CD4-positive, alpha-beta T cell treated with Interleukin-12 subunit alpha and Interleukin-12 subunit beta, for 1 hour (primary cell): ENCODE data around the gene LHFPL2.

Experiments used
- DNase-seq: peaks from one replicate; pipeline ENCODE4 v3.0.0-alpha.2; 2020

LHFPL2 gene

DNA sequence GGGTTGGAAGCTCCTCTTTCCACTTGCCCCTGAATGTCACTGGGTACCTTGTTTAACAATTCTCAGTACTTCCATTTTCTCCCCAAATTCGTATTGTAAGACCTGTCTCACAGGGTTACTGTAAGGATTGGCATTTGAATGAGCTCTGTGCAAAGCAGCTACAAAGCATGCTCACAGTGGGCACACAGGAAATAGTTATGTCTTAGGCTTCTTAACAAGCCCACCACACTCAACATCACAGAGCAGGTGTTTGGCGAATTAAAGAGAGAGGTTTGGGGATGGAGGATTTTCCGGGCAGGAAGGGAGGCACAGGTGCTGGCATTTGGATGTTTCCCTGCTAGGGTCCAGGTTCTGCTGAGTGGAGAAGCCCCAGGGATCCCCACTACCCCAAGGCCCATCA is 17.0 kb upstream of the LHFPL2 start:
- no peak for DNase-seq

DNA sequence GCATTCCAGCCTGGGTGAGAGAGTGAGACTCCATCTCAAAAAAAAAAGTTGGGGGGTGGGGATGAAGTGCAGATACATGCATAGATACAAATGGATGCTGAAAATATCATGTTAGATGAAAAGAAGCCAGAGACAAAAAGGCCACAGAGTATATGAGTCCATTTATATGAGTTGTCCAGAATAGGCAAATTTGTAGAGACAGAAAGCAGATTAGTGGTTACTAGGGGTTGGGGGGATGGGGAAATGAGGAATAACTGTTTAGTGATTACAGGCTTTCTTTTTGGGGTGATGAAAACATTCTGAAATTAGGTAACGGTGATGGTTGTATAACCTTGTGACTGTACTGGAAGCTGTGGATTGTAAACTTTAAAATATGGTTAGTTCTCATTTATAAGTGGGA is 13.8 kb upstream of the LHFPL2 start:
- no peak for DNase-seq

DNA sequence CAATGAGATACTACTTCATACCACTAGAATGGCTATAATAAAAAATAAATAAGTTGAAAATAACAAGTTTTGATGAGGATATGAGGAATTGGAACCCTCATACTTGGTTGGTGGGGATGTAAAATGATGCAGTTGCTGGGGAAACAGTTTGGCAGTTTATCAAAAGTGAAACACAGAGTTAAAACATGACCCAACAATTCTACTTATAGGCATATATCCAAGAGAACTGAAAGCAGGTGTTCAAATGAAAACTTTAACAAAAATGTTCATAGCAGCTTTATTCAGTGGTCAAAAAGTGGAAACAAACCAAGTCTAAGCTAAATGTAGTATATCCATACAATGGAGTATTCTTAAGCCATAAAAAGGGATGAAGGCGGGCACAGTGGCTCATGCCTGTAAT is 13.1 kb upstream of the LHFPL2 start:
- no peak for DNase-seq

DNA sequence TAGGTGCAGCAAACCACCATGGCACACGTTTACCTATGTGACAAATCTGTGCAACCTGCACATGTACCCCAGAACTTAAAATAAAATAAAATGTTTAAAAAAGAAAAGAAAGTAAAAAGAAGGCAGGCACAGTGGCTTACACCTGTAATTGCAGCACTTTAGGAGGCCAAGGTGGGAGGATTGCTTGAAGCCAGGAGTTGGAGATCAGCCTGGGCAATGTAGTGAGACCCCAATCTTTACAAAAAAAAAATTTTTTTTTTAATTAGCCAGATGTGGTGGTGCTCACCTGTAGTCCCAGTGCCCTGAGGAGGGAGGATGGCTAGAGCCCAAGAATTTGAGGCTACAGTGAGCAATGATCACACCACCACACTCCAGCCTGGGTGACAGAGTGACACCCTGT is 12.5 kb upstream of the LHFPL2 start:
- no peak for DNase-seq

DNA sequence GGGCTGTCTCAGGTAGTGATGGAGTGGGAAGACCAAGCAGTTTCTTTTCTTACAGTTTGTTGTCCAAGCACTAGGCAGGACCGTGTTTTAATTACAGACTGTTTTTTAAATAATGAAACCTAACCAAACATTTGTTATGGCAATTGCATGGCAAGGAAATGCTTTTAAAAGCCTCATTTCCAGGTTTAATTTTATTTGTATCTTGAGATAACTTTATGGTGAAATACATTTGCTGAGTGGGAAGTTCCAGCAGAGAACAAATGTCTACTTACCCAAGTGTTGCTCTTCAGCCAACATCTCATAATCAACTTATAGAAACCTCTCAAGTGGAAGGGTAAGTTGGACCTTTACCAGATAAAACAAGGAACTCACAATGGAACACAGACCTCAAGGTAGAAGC is 11.8 kb upstream of the LHFPL2 start:
- no peak for DNase-seq

DNA sequence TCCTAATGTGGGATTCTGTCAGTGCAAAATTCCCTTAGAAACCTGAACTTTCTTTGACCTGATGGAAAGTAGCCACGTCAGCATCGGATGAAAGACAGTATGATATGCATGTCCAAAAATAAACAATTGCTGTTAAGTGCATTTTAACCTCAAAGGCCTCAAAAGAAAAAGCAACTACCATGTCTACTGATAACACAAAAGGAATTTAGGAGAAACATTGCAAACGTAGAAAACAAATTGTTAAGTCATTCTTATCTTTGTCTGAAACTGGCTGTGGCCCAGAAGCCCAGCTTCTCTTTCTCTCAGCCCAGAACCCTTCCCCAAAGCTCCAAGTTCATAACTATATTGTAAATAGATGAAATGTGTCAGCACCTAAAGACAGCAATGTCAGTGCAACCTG is 11.1 kb upstream of the LHFPL2 start:
- no peak for DNase-seq

DNA sequence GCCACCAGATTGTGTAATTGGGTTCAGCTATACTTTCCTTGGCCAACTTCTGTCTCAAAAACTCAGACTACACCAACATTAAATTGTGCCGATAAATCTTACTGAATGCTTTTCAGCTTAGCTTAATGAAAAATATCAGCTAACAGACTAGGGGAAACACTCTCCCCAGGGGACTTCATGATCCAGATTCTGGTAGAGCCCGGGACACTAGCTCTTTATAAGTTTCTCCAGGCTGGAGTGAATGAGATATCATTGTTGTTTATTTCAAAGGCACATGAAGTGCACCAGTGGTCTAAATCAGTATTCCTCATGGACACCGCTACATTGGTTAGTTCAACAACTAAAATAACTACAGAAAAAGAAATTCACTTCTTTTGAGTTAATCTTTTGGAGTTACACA is 10.5 kb upstream of the LHFPL2 start:
- no peak for DNase-seq

DNA sequence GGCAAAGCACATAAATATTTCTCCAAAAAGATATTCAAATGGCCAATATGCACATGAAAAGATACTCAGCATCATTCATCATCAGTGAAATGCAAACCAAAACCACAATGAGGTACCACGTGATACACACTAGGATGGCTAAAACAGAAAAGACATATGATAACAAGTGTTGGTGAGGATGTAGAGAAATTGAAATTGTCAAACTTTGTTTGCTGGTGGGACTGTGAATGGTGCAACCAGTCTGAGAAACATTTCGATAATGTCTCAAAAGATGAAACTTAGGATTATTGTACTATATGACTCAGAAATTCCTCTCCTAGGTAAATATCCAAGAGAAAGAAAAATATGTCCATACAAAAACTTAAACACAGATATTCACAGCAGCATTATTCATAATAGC is 8.6 kb upstream of the LHFPL2 start:
- no peak for DNase-seq

DNA sequence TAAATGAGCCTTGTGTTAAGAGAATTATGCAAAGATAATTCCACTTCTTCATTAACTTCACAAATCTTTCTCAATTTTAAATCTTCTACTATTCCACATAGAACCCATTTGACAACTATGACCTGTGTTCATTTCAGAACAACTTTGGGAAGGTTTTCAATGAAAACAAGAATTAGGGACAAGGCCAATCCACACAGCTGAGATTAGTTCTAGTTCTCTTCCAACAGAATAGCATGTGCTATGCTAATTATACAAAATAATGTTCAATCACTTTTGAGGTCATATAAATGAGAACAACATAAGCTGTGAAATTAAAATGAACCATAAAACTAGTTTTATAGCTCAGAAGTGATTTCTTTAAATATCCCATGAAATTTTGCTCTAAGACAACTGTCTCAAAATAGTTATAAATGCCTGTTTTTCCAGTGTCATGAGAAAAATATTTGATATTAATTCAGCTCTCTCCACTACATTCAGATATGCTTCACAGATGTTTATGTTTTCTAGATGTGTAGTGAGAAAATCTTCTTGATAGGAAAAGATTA is 7.2 kb upstream of the LHFPL2 start:
- DNase-seq = no peak

DNA sequence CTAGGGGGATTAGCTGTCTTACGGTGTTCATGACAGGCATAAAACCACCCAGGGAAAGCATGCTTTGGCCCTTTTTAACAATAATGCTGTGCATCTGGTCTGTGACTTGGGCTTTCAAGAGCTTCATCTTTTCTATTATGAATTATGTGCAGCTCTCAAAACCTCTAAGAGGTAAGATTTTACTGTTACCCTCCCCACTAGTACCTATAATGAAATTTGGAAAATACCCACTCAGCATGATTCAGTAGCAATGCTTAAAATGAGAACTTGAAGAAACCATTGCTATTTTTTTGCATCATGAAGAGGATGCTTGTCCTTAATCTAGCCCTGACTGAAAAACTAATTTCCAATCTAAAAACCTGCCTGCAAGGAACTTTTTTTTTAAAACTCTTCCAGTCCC is 5.8 kb upstream of the LHFPL2 start:
- DNase-seq = no peak

DNA sequence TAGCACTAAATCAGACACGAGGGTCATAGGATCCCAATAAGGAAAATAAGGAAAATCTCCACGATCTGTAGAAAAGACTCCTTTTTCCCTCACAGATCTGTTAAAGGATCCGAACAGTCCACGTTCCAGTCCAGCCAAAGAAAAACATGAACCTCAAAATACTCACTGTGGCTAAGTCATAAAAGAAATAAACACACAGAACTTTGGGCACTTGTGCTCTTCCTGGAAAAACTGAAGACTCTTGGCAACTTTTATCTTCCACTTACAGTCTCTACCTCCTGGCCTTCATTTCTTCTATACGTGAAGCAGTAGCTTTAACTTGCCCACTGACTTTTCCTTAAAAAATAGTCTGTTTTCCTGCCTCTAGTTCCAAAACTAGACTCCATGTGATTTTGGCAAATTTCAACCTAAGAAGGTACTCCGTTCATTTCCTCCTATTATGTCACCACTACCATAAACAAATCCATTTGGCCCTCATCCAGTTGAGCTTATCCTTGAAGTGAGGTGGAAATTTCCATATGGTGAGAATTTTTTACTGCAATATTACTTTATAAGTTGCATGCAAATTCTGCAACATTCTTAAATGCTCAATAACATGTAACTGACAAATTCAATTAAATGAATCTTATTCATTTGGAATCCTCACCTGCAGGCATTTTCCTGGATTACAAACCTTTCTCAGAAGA is 5.3 kb upstream of the LHFPL2 start:
- no peak for DNase-seq

DNA sequence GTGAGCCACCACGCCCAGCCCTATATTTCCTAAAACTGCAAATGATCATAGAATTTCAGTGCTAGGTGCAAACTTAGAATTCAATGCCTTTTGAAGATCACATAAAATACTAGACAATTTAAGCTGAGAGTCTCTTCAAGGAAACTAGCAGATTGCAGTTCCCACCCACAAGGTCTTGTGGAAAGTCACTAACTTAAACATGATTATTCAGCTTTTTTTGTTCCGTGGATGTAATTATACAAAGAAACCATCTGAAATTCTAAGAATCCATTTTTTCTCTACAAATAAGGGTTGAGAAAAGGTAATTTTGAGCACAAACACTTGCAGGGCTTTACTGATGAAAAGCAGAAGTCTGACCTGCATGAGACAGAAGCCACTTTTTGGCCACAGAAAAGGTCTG is 4.5 kb upstream of the LHFPL2 start:
- no peak for DNase-seq

DNA sequence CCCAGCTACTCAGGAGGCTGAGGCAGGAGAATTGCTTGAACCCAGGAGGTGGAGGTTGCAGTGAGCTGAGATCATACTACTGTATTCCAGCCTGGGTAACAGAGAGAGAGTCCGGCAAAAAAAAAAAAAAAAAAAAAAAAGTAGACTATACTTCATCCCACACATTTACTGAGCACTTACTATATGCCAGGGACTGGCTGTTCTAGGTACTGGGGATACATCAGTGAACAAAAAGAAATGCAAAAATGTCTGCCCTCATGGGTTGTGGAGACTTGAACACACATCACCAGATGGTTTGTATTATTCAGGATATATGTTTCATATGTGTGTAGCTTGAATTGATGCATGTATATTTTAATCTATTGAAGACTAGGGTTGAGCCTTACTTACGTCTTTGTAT is 2.9 kb upstream of the LHFPL2 start:
- no peak for DNase-seq

DNA sequence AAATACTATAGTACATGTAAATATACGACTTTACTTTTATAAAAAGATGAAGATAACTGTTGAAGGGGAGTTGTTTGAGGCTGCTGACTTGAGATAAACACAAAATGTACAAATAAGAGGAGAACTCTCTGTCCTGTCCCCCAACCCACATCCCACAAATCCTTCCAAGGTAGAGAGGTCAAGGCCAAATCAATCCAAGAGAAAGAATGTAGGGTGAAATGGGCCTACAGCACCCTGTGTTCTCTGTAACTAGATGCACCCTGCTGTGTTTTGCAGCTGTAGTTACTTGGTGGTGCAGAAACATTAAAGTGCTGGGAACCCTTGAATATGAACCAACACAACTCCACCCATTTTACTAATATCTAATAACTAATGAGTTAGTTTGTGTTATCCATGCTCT is 2.0 kb upstream of the LHFPL2 start:
- no peak for DNase-seq

DNA sequence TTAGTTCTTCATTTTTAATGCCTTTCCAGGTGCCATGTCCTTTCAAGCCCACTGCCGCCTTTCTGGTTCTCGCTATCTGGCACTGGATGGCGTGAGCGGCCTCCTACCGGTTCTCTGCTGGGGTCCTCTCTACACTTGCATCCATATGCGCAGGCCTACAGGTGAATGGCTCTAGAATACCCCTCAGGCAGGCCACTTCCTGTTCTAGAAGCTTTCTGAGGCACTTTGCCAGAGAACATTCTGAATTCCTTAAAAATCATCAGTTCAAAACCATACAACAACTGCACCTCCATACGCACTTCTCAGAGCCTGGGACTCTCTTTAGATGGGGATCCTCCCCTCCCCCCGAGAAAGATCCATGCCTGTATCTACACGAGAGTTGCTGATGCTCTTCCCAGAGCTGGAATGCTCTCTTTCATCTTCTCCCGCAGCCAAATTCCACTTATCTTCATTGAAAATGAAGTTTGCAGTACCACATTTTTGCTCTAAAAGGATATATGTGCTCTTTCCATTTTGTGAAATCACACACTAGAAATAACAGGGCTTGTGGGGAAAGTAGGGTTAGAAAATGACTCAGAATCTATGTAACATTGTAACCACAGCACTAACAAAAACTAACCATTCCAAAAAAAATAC is 1.4 kb upstream of the LHFPL2 start:
- no peak for DNase-seq

DNA sequence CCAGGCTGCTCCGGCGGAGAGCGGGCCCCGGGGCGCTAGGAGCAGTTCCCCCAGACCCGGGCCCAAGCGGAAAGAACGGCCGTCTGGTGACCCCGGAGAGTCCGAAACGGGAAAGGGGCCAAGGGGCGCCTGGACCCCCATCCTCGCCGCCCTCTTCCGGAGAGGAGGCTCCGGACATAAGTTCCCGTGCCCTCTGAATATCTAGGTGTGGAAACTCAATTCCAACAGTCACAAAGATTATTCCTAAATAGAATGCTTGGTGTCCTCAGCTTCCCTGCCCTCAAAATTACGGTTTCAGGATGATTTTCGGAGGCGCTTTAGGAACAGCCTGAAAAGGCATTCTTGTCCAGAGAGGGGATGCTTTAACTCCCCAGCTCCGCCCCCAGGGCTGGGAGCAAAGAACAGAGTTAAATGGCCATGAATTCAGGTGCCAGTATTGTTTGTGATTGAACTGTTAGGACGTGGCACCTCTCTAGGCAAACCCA is 681 bp upstream of the LHFPL2 start:
- DNase-seq = no peak

DNA sequence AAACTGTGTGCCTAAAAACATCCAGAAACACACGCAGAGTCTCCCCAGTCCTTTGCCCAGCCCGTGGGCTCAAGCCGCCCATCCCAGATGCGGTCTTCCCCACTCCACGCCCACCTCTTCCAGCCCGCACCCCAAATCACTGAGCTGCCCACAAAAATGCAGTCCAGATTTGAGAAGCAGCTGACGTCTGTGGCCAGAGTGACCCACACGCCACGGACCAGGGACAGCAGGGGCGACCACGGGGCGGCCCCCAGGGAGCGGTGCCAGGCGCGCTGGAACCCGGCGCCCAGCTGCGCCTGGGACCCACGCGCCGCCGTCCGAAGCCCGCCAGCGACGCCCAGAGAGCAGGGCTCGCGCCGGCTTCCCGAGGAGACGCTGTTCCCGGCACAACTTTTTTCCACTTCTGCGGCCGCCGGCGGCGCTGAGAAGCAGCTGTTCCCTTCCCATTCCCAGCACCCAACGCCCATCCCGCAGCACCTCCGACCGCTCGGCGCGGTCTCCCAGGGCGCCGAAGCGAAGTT is 674 bp downstream of the LHFPL2 start:
- no peak for DNase-seq

DNA sequence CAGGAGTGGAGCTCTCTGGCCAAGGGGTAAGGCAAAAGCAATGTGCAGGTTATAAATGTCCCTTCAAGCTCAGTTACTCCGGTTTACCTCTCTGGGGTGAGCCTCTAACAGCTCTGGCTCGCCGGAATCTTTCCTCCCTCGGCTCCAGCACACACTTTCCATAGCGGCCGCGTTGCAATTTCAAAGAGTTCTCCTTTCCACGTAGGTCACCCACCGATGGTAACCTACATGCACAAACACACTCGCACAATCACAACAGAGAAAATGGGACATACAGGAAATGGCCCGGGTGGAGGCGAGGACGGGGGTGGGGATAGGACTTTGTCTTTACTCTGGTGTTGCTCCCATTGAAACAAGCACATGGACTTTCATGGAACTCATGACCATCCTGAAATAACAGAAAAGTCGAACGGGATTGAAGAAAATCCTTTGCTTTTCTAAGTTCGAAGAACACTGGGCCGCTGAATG is 1.2 kb downstream of the LHFPL2 start:
- DNase-seq = no peak

DNA sequence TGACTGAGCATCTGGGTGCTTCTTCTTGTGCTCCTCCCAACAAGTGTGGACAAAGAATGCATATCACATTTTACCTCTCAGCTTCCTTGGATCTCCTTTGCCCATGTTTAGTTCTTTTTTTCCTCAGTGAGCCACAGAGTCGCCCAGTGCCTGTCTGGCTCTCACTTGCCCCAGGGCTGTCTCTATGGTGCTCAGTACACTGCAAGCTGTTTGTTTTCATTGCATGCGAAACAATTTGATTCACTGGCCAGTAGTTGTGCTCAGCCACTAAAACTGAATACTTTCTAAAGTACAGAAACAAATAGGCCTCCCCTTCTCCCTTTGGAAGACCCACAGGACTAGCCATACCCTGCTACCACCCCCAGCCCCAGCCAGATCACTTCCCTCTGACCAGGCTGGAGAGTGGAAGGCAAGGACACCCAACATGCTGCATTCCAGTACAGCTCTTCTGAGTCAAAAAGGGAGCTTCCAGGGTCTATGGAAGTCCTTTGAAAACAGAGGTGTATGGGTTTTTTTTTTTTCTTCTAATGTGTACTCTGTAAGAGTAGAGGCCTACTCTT is 3.8 kb downstream of the LHFPL2 start:
- DNase-seq = no peak

DNA sequence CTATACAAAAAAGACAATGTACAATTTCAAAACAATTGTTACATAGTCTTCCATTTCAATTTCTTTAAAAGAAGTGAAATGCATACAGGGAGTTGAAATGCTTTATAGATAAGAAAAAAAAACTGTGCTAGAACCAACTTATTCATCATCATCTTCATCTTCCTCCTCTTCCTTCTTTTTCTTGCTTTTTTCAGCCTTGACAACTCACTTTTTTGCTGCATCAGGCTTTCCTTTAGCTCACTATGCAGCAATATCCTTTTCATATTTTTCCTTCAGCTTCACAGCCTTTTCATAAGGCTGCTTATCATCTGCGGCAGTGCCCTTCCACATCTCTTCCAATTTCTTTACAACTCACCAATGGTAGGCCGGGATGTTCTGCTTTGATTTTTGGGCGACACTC is 4.4 kb downstream of the LHFPL2 start:
- no peak for DNase-seq

DNA sequence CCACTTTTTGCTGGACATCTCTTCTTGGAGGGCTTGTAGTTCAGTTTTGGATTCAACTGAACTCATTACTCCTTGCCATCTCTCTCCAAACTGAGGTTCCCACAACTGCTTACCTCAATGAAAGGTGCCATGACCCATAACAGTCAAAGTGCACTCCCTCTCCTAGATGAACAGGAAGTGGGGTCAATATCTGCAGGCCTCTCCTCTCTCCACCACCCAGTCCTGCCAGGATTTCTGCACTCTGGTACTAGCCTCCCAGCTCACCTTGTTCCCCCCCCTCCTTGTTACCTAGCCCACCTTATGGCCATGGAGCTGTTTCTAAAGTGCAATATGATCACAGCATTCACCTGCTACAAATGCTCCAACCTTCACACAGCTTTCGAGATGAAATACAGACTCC is 5.9 kb downstream of the LHFPL2 start:
- DNase-seq = no peak

DNA sequence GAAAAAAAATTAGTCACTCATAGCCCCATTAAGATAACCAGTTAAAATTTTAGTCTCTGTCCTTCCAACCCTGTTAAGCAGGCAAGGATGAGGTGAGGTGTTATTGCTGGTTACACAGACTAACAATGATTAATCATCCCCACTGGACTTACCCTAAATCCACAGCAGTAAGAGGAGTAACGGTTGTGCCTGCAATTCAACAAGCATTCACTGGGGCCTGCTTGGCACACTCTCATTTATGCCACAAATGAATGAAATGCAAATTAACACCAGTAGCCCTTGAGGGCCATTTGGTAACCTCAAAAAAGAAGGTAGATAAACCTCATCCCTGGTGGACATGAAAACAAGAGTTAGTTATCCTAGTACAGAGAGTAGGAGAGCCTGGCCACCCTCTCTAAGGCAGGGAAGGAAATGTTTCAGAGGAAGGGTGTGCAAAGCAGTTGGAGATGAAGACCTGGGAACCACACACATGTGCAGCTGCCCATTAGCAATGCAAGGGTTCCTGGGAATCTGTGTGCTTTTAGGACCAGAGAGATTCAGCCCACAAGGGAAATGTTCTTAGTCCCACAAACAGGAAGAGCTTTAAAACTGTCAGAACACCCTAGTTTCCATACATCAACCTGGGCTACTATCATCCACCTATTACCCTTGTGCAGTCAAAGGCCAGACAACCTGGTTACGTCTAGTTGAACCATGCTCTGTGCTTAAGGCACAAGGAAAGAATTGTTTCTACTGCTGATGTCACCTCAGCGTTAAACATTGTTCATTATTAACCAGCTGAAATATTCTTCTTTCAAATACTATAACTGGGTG is 7.7 kb downstream of the LHFPL2 start:
- DNase-seq = no peak

DNA sequence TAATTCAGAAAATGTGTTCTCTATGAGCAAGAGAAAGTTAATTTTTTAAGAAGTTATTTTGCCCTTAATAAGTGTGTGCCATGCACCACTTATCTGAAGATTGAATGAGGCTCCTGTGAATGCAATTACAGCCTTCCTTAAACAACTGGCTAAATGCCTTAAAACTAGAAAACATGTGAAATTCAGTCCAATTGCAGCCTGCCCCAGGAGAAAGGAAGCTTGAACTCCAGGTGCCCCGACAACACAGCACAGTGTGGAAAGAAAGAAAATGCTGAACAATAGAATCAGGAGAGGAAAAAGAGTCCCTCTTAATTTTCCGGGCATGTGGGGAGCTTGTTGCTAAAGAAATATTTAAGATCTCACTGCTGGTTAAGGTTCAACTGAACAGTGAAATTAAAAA is 8.8 kb downstream of the LHFPL2 start:
- no peak for DNase-seq
